T47D (cell line): ENCODE data around the gene GTF3C2.

ENCODE experiments used
- DNase-seq, 2 experiments: peaks; one replicate each; pipeline versions ENCODE4 v3.0.0 to v3.0.0-alpha.2; 2011 to 2012; ENCODE audit warnings: low read depth in 1 of 2, low spot score in 1 of 2
- JUND ChIP-seq: IDR thresholded peaks from 2 replicates; pipeline ENCODE4 v1.6.1; 2012; ENCODE audit warnings: low read depth
- in situ Hi-C: cut with HindIII; loops from 2 replicates; pipeline ENCODE4 v1.10.0; 2016; ENCODE audit warnings: low sequenced_read_pairs, low pct_unique_long_range_greater_than_20kb

GTF3C2 gene, protein sequence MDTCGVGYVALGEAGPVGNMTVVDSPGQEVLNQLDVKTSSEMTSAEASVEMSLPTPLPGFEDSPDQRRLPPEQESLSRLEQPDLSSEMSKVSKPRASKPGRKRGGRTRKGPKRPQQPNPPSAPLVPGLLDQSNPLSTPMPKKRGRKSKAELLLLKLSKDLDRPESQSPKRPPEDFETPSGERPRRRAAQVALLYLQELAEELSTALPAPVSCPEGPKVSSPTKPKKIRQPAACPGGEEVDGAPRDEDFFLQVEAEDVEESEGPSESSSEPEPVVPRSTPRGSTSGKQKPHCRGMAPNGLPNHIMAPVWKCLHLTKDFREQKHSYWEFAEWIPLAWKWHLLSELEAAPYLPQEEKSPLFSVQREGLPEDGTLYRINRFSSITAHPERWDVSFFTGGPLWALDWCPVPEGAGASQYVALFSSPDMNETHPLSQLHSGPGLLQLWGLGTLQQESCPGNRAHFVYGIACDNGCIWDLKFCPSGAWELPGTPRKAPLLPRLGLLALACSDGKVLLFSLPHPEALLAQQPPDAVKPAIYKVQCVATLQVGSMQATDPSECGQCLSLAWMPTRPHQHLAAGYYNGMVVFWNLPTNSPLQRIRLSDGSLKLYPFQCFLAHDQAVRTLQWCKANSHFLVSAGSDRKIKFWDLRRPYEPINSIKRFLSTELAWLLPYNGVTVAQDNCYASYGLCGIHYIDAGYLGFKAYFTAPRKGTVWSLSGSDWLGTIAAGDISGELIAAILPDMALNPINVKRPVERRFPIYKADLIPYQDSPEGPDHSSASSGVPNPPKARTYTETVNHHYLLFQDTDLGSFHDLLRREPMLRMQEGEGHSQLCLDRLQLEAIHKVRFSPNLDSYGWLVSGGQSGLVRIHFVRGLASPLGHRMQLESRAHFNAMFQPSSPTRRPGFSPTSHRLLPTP

DNA sequence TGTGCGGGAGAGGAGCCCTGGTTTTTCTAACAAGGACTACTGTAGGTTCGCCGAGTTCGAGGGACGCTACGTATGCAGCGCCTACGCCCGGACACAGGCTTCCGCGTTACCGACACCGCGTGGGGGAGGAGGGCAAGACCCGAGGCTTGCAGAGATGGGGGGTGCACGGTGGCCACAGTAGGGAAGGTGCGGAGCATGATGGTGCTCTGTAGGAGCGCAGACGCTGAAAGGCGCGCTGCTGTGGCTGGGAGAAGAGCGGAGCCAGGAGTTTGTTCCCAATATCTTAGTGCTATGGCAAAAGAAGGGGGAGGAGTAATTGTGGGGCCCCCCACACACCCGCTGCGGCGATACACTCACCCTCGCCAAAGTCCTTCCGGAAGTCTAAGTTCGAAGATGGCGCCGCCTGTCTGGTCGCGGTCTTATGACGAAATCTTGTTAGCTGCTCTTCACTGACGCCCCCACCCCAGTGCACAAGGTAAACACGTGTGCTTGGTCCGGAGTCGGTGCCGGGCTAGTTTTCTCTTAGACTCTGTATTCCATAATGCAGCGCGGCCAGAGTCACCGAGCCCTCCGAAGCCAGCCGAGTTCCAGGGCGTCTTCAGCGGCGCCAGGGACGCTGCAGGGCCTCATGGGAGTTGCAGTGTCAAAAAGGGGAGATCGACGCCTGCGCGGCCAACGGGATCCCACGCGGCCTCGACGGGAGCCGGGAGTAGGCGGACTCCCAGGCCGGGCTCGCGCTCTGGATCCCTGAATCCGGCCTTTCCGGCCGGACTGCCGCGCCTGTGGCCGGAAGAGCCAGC, at the start of gene GTF3C2:
GTF3C2 (minus strand) TSS at position 383 of the 800 bp plus-strand sequence. CDS start 13,210 bp downstream, outside the sequence.
- in situ Hi-C loops, result no loop called here
- no peak for TF ChIP-seq JUND
- DNase-seq, result peak; percentile 68 to 97

DNA sequence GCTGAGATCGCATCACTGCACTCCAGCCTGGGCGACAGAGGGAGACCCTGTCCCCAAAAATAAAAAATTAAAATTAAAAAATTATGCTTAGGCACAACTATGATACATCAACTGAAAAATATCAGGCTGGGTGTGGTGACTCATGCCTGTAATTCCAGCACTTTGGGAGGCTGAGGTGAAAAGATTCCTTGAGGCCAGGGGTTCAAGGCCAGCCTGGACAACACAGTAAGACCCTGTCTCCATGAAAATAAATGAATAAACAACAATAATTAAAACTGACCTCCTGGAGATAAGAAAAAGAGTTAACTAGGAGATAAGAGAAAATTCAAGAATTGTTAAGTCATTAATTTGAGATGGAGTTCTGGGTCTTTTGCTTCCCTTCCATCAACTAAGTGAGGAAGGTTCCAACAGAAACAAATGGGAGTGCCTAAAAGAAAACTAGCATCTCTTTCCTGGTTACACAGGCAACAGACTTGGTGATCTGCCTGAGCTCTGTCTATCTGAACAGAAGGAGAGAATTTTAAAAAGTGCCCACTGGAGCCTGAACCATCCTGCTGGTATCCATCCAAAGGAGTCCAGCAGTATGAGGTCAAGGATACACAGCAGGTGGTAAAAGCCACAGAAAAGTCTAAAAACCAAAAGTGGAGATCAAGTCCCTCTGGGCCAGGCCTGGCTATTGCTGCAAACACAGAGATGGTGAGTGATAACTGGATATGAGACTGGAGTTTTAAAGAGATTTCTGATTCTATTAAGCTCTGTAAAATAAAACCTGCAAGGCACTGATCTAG, 44.0 kb upstream of the GTF3C2 start:
- DNase-seq, result no peak
- TF ChIP-seq JUND, result no peak
- in situ Hi-C loops, result no loop called here

DNA sequence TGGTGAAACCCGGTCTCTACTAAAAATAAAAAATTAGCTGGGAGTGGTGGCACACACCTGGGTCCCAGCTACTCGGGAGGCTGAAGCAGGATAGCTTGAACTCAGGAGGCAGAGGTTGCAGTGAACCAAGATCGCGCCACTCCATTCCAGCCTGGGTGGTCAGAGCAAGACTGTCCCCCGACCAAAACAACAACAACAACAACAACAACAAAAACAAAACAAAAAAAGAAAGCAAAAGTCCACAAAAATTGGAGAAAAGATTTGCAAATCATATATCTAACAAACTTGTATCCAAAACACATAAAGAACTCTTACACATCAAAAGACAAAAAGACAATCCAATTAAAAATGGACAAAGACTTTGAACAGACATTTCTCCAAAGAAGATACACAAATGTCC, 42.4 kb upstream of the GTF3C2 start:
- no peak for DNase-seq
- in situ Hi-C loops, result no loop called here
- TF ChIP-seq JUND, result no peak

DNA sequence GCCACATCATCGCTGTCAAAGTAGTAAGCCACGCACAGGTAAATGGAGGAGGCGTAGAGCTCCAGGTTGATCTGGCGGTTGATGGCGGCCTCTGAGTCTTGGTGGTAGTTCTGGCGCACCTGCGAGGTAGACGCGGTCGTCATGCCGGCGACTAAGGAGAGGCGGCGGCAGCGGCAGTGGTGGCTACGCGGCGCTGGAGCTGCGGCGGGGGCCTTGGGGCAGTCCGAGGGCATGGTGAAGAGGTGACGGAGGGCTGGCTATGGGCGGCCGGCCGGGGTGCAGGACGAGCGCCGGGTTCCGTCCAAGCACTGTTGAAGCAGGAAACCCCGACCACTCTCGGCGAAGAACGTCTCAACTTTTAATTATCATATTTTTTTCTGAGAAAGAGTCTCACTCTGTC, 36.7 kb upstream of the GTF3C2 start:
- no peak for DNase-seq
- no peak for TF ChIP-seq JUND
- in situ Hi-C loops, result no loop called here

DNA sequence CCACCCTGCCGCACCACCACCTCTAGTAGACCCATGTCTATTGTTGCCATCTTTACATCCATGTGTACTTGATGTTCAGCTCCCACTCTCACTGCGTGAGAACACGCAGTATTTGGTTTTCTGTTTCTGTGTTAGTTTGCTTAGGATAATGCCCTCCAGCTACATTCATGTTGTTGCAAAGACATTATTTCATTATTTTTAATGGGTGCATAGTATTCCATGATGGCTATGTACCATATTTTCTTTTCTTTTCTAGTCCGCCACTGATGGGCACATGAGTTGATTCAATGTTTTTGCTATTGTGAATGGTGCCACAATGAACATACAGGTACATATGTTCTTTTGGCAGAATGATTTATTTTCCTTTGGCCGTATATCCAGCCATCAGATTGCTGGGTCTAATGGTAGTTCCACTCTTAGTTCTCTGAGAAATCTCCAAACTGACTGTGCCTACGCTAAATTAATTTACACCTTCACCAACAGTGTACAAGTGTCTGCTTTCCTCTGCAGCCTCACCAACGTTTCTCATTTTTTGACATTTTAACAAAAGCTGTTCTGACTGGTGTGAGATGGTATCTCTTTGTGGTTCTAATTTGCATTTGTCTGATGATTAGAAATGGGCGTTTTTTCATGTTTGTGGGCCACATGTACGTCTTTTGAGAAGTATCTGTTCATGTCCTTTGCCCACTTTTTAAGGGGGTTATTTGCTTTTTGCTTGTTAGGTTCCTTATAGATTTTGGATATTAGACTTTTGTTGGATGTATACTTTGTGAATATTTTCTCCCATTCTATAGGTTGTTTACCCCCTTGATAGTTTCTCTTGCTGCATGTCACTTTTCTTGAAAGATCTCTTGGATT, 34.5 kb upstream of the GTF3C2 start:
- no peak for TF ChIP-seq JUND
- no peak for DNase-seq
- in situ Hi-C loops, result no loop called here

DNA sequence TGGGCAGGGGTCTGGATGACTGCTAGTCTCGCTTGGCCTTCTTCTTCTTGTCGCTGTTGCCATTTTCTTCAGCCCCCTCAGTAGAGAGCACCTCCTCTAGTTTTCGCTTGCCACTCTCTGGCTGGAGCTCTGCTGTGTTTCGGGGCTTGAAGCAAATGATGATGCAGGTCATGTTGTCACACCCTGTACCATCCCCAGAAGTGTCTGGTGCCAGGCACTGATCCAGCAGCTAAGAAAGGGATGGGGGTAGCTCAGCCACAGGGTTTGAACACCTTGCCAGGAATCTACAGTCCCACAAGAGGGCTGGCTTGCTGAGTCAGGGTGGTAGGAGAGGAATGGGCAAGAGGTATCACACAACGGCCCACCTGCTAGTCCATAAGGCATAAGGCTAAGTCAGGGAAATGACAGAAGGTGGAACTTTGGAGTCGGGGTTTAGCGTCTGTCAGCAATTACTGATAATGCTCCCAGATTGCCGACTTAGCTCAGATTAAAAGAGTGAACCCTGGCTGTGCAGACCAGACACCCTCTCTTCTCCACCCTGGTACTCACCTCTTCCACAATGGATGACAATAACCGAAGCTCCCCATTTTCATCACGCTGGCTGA, 25.1 kb upstream of the GTF3C2 start:
- no peak for TF ChIP-seq JUND
- DNase-seq, result no peak
- in situ Hi-C loops, result no loop called here

DNA sequence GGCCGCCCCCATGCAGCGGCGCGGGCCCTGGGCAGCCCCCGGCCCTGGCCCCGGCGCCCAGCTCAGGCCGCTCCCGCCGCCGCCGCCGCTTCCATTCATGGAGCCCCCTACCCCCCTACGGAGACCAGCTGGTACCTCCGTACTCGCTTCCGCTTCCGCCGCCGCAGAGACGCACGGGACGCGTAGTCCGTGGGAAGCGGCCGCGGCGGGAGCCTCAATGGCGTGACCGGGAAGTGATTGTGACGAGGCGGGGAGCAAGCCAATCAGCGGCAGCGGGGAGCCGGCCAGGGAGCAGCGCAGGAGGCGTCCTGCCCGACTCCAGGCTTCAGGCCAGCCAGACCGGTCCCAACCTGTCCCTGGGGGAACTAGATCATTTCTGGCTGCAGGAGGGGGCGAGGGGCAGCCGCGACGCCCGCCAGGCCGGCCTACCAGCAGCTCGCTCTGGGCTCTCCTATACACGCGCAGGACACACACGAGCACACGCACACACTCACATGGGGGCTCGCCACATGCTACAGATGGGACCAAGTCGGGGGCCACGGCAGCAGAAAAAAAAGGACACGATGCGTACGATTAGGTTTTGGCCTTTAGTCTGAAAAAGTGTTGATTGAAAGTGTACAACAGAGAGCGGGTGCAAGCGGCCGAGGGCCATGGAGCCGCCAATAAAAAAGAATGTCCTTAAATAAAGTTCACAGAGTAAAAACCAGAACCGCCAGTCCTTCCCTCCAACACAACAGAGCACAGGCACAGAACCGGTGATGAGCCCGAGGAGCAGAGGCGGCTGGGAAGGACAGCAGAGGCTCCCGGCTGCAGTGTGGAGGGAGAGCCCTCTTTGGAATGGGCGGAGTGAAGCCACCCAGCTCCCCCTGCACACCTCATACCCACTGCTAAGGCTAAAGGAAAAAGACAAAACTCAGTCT, 24.3 kb upstream of the GTF3C2 start, which contains the start of gene ZNF513:
ZNF513 (minus strand) TSS at position 109 of the 920 bp plus-strand sequence. CDS start 208 bp downstream, outside the sequence.
- in situ Hi-C loops, result no loop called here
- DNase-seq, result peak; percentile 64 to 88

DNA sequence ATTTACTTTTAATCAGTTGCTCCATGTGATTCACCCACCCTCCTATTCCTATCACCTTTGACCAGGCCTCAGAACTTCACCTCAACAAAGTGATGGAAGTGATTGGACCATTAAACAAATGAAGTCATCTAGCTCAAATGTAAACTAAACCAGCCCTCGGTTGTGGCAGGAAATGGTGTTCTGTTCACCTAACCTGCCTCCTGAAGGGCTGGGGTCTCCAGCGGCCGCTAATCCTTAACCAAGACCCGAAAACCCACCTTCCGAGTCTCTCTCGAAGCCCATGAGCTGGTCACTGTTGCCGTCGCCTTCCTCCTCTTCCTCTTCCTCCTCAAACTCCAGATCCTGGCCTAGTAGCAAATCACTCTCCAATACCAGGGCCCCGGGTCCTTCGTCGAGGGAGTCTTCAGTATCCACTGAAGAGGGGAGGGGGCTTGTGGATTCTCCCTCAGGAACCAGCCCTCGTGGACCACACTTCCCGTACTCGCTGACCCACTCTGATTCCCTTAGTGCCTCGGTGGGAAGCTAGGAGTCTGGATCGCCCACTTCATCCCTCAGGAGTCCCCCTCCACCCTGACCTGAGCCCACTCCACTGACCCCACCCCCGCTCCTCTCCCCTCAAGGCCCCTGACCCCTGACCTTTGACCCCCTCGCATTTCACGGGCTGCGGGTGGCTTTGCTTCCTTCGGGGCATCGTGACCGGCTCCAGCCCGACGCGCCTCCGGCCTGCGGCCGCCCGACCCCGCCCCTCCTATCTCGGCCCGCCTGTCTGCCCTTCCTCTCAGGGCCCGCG, 23.5 kb upstream of the GTF3C2 start:
- DNase-seq, result peak in 1 of 2 experiments; percentile 15
- in situ Hi-C loops, result no loop called here
- TF ChIP-seq JUND, result no peak

More for the DNA sequence above, 24.3 kb upstream of the GTF3C2 start, which contains the start of gene ZNF513:
- no peak for TF ChIP-seq JUND

DNA sequence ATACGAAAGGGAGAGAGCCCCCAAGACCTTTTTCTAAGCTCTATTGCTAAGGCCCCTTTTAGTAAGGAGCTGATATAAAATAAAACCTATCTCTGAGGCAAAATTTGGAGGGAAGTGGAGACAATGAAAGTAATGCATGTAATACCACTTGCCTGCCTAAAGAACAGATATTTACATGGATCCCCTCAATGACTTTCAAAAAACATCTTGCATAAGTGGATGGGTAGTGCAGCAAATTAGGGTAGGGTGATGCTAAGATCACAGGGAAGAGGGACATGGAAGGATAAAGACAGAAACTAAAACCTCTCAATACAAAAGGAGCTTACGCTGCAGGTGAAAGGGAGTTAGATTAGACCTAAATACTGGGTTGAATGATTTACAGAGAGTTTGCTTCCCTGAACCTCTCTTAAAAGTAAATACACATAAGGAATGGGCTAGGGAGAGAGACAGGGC, 22.8 kb upstream of the GTF3C2 start:
- TF ChIP-seq JUND, result no peak
- in situ Hi-C loops, result no loop called here
- no peak for DNase-seq
